Measurements from ENCODE around the gene NSG2. TPM values are rescaled to one million over a fixed set of nuclear protein-coding genes. Genes with fewer than 3 reads are reported as not detected.

Gene NSG2
- total RNA-seq, 1 experiment from 2014 or later, result not detected

DNA sequence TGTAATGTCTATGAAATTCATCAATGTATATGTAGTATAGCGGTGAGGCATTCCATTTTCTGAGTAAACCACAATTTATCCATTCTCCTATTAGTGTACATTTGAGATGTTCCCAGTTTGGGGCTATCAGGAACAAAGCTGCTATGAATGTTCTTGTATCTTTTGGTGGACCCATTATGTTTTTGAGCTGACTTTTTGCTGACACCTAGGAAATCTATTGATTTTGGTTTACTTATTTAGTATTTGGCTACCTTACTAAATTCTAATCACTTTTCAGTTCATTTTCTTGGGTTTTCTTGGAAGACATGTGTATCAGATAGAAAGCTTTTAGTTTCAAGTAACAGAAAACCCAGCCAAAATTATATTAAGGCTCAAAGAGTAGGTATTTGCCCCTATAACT, 13.7 kb downstream of the NSG2 start:
- no peaks in the 10 kb centered on the region for H3K4me1 Mint-ChIP-seq (ENCODE audit: insufficient read depth, unreplicated experiment)
- H3K9me3 Mint-ChIP-seq (ENCODE audit: unreplicated experiment), result no peaks in the 10 kb centered on the region
- ChIA-PET CTCF (interaction anchor here (0.6 to 1.7 kb wide), 5 partner anchors 14 to 366 kb away, joined by 3 to 12 read pairs (median 4); partner anchors contain the start of gene NSG2), POLR2A (no interaction called here)
- BruUV-seq (replicated peaks), result no TSS peak
- TF ChIP-seq, protein P1, sequence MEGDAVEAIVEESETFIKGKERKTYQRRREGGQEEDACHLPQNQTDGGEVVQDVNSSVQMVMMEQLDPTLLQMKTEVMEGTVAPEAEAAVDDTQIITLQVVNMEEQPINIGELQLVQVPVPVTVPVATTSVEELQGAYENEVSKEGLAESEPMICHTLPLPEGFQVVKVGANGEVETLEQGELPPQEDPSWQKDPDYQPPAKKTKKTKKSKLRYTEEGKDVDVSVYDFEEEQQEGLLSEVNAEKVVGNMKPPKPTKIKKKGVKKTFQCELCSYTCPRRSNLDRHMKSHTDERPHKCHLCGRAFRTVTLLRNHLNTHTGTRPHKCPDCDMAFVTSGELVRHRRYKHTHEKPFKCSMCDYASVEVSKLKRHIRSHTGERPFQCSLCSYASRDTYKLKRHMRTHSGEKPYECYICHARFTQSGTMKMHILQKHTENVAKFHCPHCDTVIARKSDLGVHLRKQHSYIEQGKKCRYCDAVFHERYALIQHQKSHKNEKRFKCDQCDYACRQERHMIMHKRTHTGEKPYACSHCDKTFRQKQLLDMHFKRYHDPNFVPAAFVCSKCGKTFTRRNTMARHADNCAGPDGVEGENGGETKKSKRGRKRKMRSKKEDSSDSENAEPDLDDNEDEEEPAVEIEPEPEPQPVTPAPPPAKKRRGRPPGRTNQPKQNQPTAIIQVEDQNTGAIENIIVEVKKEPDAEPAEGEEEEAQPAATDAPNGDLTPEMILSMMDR (IDR thresholded peaks at IDR 0.05; ENCODE audit: unreplicated experiment), result no peak
- H3K27me3 Mint-ChIP-seq (ENCODE audit: insufficient read depth, unreplicated experiment), result peaks cover 67% of the 10 kb centered on the region
- no peak overlapping the region for H3K27ac Mint-ChIP-seq (ENCODE audit: low read depth, unreplicated experiment)
- DNase-seq (ENCODE audit: unreplicated experiment), result no peak
- intact Hi-C loops (cut with micrococcal nuclease), result no loop called here
- no peak overlapping the region for H3K4me3 Mint-ChIP-seq (ENCODE audit: unreplicated experiment)
- H3K36me3 Mint-ChIP-seq (ENCODE audit: insufficient read depth, unreplicated experiment), result no peaks in the 10 kb centered on the region

DNA sequence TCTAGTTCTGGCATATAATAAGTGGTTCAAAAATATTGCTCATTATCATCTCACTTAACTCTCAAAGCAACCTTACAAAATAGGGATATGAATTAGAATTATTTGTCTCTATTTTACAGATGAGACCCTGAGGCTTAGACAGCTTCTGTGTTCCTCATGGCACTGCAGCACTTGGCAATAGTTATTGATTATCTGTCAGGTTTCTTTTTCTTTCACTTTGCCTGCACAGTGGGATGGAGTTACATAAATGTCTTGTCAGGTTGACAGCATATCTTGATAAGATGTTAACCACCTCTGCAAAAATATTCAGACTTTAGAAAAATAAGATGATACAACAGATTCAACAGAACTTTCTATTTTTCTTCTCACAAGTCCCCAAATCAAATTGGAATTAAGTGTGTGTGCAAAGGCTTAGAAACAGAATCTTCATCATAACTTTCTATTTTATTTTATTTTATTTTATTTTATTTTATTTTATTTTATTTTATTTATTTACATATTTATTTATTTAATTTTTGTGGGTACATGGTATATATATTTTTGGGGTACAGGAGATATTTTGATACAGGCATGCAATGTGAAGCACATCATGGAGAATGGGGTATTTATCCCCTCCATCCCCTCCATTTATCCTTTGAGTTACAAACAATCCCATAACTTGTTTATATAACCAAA, 17.7 kb downstream of the NSG2 start:
- H3K9me3 Mint-ChIP-seq (ENCODE audit: unreplicated experiment), result no peaks in the 10 kb centered on the region
- H3K4me3 Mint-ChIP-seq (ENCODE audit: unreplicated experiment), result no peak overlapping the region
- TF ChIP-seq, protein P1 (IDR thresholded peaks at IDR 0.05; ENCODE audit: unreplicated experiment), result no peak
- no peak for DNase-seq (ENCODE audit: unreplicated experiment)
- H3K27ac Mint-ChIP-seq (ENCODE audit: low read depth, unreplicated experiment), result no peak overlapping the region
- no TSS peak for BruUV-seq (replicated peaks)
- H3K4me1 Mint-ChIP-seq (ENCODE audit: insufficient read depth, unreplicated experiment), result no peaks in the 10 kb centered on the region
- no peaks in the 10 kb centered on the region for H3K36me3 Mint-ChIP-seq (ENCODE audit: insufficient read depth, unreplicated experiment)
- intact Hi-C loops (cut with micrococcal nuclease), result no loop called here
- peaks cover 70% of the 10 kb centered on the region for H3K27me3 Mint-ChIP-seq (ENCODE audit: insufficient read depth, unreplicated experiment)
- CTCF ChIA-PET, result interaction anchor here (1.9 kb wide), 1 partner anchor 18 kb away, joined by 11 read pairs; the partner anchor contains the start of gene NSG2
- POLR2A ChIA-PET, result no interaction called here

DNA sequence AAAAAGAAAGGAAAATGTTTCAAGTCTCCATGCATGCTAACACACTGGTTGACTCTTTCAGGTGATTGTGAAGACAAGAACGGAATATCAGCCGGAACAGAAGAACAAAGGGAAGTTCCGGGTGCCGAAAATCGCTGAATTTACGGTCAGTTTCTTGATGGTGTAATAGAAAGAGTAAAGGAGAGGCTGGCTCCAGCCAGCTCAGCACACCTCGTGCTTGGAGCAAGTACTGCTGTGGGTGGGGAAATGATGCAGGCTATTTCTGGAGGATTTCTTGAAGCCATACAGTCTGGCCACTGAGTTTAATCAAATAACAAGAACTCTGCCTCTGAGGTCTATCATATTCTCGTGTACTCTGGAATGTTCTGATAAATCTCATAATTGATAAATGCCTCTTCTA, 18.7 kb downstream of the NSG2 start:
- H3K36me3 Mint-ChIP-seq (ENCODE audit: insufficient read depth, unreplicated experiment), result no peaks in the 10 kb centered on the region
- H3K27me3 Mint-ChIP-seq (ENCODE audit: insufficient read depth, unreplicated experiment), result peaks cover 61% of the 10 kb centered on the region
- TF ChIP-seq, protein P1 (IDR thresholded peaks at IDR 0.05; ENCODE audit: unreplicated experiment), result no peak
- no peaks in the 10 kb centered on the region for H3K4me1 Mint-ChIP-seq (ENCODE audit: insufficient read depth, unreplicated experiment)
- intact Hi-C loops (cut with micrococcal nuclease), result no loop called here
- BruUV-seq (replicated peaks), result no TSS peak
- no peak overlapping the region for H3K27ac Mint-ChIP-seq (ENCODE audit: low read depth, unreplicated experiment)
- peak; percentile 43 for DNase-seq (ENCODE audit: unreplicated experiment)
- H3K9me3 Mint-ChIP-seq (ENCODE audit: unreplicated experiment), result no peaks in the 10 kb centered on the region
- no peak overlapping the region for H3K4me3 Mint-ChIP-seq (ENCODE audit: unreplicated experiment)
- ChIA-PET POLR2A (no interaction called here), CTCF (interaction anchor here (0.7 to 1.2 kb wide), 3 partner anchors 143 to 253 kb away, joined by 3 read pairs; no protein-coding TSS in a partner anchor)

DNA sequence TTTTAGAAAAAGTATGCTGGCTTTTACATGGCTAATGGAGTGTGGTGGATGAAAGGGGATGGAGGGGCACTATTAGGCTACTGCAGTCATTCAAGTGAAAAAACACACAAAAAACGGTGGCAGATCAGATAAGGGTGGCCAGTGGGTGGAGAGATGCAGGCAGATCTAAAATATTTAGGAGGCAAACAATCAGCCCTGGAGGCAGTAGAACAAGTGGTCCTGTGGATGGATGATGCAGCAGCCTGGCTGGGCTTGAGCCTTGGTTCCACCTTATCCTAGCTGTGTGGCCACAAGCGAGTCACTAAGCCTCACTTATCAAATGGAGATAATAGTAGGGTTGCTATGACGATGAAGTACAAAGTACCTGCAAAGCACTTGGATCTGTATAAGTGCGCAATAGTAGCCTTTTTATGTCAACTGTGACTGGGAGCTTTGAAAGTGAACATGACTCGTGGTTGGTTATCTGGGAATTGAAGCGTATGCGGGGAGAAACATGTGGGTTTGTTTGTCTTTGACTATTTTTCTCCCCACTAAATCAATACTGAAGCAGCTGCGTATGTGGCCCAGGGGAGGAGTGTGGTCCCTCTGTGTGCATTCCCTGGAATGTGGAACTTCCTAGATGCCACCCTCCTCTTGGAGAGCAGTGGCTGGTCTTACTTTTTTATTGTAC, 20.2 kb downstream of the NSG2 start:
- Mint-ChIP-seq H3K27me3 (ENCODE audit: insufficient read depth, unreplicated experiment) (peaks cover 47% of the 10 kb centered on the region), H3K27ac (ENCODE audit: low read depth, unreplicated experiment) (no peak overlapping the region), H3K4me1 (ENCODE audit: insufficient read depth, unreplicated experiment) (no peaks in the 10 kb centered on the region), H3K36me3 (ENCODE audit: insufficient read depth, unreplicated experiment) (no peaks in the 10 kb centered on the region), H3K9me3 (ENCODE audit: unreplicated experiment) (no peaks in the 10 kb centered on the region), H3K4me3 (ENCODE audit: unreplicated experiment) (no peak overlapping the region)
- ChIA-PET CTCF (interaction anchor here (0.6 to 1.0 kb wide), 3 partner anchors 220 to 246 kb away, joined by 3 read pairs; no protein-coding TSS in a partner anchor), POLR2A (no interaction called here)
- no peak for DNase-seq (ENCODE audit: unreplicated experiment)
- TF ChIP-seq, protein P1 (IDR thresholded peaks at IDR 0.05; ENCODE audit: unreplicated experiment), result no peak
- BruUV-seq (replicated peaks), result no TSS peak
- intact Hi-C loops (cut with micrococcal nuclease), result no loop called here
